Measurements from ENCODE around the gene TRIM65. TPM values are rescaled to one million over a fixed set of nuclear protein-coding genes. Genes with fewer than 3 reads are reported as not detected.

TRIM65 gene
- total RNA-seq, 1 experiment from 2014 or later, result 21.1 TPM

DNA sequence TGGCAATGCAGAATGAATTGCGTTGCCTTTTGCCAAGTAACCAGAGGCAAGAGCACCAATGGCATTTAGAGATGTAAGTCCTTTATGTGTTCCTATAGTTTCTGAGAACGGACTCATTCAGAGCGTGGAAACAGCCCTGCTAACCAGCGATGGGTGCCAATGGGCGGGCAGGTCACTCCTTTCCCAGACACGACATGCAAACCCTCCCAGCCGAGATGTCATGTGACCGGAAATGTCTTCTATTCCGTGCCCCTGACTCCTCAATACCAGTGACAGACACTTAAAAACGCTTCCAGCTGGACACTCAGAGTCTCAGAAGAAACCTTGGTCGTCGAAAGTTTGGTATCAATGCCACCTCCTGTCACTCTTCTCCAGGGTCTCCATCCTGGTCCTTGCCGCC lies 40.9 kb upstream of the TRIM65 start:
- Histone ChIP-seq H3K79me2 (ENCODE audit: low read depth) (no peaks in the 10 kb centered on the region), H3K9me3 (ENCODE audit: insufficient read depth, low read depth) (no peaks in the 10 kb centered on the region), H3K36me3 (ENCODE audit: low read depth) (no peaks in the 10 kb centered on the region), H3K27me3 (ENCODE audit: insufficient read depth, low read depth) (no peaks in the 10 kb centered on the region), H3K27ac (no peak overlapping the region), H3K4me2 (no peak overlapping the region), H3F3A (ENCODE audit: insufficient read depth, low read depth) (peaks cover 8% of the 10 kb centered on the region; the same call in 1 of the 2 replicates), H2AFZ (no peak overlapping the region), H3K9me2 (ENCODE audit: insufficient read depth) (no peaks in the 10 kb centered on the region), H3K4me3 (no peak overlapping the region), H4K20me1 (ENCODE audit: insufficient read depth) (no peaks in the 10 kb centered on the region), H3K4me1 (replicated peaks; ENCODE audit: insufficient read depth) (peaks cover 6% of the 10 kb centered on the region)
- no peak for DNase-seq
- no TSS peak for BruUV-seq (replicated peaks)
- ChIA-PET CTCF (no interaction called here), POLR2A (ENCODE audit: unreplicated experiment) (interaction anchor here (0.6 to 0.7 kb wide), 2 partner anchors 11 to 60 kb away, joined by 4 to 7 read pairs; no protein-coding TSS in a partner anchor)
- intact Hi-C loops (cut with micrococcal nuclease; ENCODE audit: unreplicated experiment), result no loop called here
- TF ChIP-seq EZH2 (IDR thresholded peaks at IDR 0.05; ENCODE audit: low read depth) (no peak), CTCF (conservative IDR thresholded peaks at IDR 0.05) (no peak)

DNA sequence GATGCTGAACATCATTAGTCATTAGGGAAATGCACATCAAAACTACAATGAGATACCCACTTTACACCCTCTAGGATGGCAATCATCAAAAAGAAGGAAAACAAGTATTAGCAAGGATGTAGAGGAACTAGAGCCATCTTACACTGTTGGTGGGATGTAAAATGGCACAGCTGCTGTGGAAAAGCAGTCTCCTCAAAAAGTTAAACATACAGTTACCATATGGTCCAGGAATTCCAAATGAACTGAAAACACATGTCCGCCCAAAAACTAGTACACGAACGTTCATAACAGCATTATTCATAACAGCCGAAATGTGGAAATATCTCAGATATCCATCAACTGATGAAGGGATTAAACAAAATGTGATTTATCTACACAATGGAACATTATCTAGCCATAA lies 37.1 kb upstream of the TRIM65 start:
- Histone ChIP-seq H3K9me3 (ENCODE audit: insufficient read depth, low read depth) (no peaks in the 10 kb centered on the region), H3K4me3 (no peak overlapping the region), H4K20me1 (ENCODE audit: insufficient read depth) (no peaks in the 10 kb centered on the region), H3K9me2 (ENCODE audit: insufficient read depth) (no peaks in the 10 kb centered on the region), H3K79me2 (ENCODE audit: low read depth) (no peaks in the 10 kb centered on the region), H3K36me3 (ENCODE audit: low read depth) (no peaks in the 10 kb centered on the region), H3K27me3 (ENCODE audit: insufficient read depth, low read depth) (no peaks in the 10 kb centered on the region), H3K27ac (no peak overlapping the region), H3K4me1 (replicated peaks; ENCODE audit: insufficient read depth) (no peaks in the 10 kb centered on the region), H3F3A (ENCODE audit: insufficient read depth, low read depth) (no peaks in the 10 kb centered on the region; the same call in 1 of the 2 replicates), H3K4me2 (no peak overlapping the region), H2AFZ (no peak overlapping the region)
- ChIA-PET CTCF (no interaction called here), POLR2A (ENCODE audit: unreplicated experiment) (no interaction called here)
- DNase-seq, result no peak
- BruUV-seq (replicated peaks), result no TSS peak
- TF ChIP-seq EZH2 (IDR thresholded peaks at IDR 0.05; ENCODE audit: low read depth) (no peak), CTCF (conservative IDR thresholded peaks at IDR 0.05) (no peak)
- intact Hi-C loops (cut with micrococcal nuclease; ENCODE audit: unreplicated experiment), result no loop called here

GRCh38 chr17:75932852-75933251 lies 36.1 kb upstream of the TRIM65 start:
- CTCF ChIA-PET, result no interaction called here
- H3K79me2 ChIP-seq (ENCODE audit: low read depth), result no peaks in the 10 kb centered on the region
- TF ChIP-seq CTCF (conservative IDR thresholded peaks at IDR 0.05) (no peak), EZH2 (IDR thresholded peaks at IDR 0.05; ENCODE audit: low read depth) (no peak)

More at GRCh38 chr17:75932852-75933251, 36.1 kb upstream of the TRIM65 start:
- no peaks in the 10 kb centered on the region; the same call in 1 of the 2 replicates for H3F3A ChIP-seq (ENCODE audit: insufficient read depth, low read depth)
- H3K9me2 ChIP-seq (ENCODE audit: insufficient read depth), result no peaks in the 10 kb centered on the region
- no peaks in the 10 kb centered on the region for H4K20me1 ChIP-seq (ENCODE audit: insufficient read depth)
- BruUV-seq (replicated peaks), result no TSS peak
- H3K4me3 ChIP-seq, result no peak overlapping the region
- no peak for DNase-seq
- H3K4me1 ChIP-seq (replicated peaks; ENCODE audit: insufficient read depth), result no peaks in the 10 kb centered on the region
- no peak overlapping the region for H3K27ac ChIP-seq
- no peaks in the 10 kb centered on the region for H3K9me3 ChIP-seq (ENCODE audit: insufficient read depth, low read depth)
- no peak overlapping the region for H3K4me2 ChIP-seq
- intact Hi-C loops (cut with micrococcal nuclease; ENCODE audit: unreplicated experiment), result no loop called here
- no peak overlapping the region for H2AFZ ChIP-seq
- H3K36me3 ChIP-seq (ENCODE audit: low read depth), result no peaks in the 10 kb centered on the region
- H3K27me3 ChIP-seq (ENCODE audit: insufficient read depth, low read depth), result no peaks in the 10 kb centered on the region
- POLR2A ChIA-PET (ENCODE audit: unreplicated experiment), result no interaction called here

Measured in PC-9 (cell line).